ENCODE data around the gene JAG2.

DNA sequence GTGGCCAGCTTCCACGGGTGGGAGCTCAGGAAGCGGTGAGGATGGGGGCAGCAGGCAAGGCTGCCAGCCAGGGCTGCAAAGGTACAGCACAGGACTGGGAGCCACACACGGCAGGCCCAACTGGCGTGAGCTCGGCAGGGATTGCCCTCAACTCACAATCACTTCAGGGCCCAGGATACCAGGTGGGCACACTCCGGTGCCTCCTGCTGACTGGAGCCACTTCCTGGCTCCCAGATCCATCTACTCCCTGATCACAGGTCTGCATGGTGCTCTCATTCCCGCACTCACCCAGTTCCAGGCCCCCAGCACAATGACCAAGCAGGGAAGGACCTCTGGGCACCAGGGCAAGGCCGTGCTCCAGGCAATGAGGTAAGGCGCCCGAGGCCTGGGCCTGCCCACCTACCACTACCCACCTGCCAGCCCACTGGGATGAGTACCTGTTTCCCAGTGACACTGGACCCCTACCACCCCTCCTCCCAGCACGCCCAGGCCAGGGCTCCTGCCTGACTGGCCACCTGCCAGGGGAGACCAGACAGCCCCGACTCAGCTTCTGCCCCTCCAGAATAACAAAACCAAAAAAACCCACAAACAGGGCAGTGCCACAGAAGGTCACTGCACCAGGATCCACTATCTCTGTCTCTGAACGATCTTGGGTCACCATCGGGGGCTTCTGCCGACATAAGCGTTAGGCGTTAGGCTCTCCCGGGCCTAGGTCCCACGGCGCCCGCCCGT is 1.8 kb downstream of the JAG2 start:
- no peak for TF ChIP-seq CTCF (IDR thresholded peaks at IDR 0.05)
- TF ChIP-seq POLR2A (IDR thresholded peaks at IDR 0.05) = no peak

Measured in heart left ventricle (tissue), 13 donors.